Endodermal cell (in vitro differentiated cells): ENCODE data around the gene KLHDC3. TPM values are rescaled to one million over a fixed set of nuclear protein-coding genes. Genes with fewer than 3 reads are reported as not detected.

ENCODE experiments used
- DNase-seq: peaks from one replicate; pipeline ENCODE4 v3.0.0-alpha.2; 2017
- H3K27ac ChIP-seq: 2 replicates; pipeline ENCODE4 v1.5.1; 2013; ENCODE audit warnings: mild to moderate bottlenecking, low read depth, low read length, moderate library complexity
- H3K27me3 ChIP-seq: 2 replicates; pipeline ENCODE4 v1.6.1; 2013; ENCODE audit warnings: mild to moderate bottlenecking, low read length, moderate library complexity; ENCODE audit not compliant: insufficient read depth, control insufficient read depth, poor library complexity, severe bottlenecking
- H3K36me3 ChIP-seq: 2 replicates; pipeline ENCODE4 v1.7.0; 2013; ENCODE audit warnings: mild to moderate bottlenecking, low read length, moderate library complexity; ENCODE audit not compliant: control insufficient read depth, insufficient read depth
- H3K4me1 ChIP-seq: one replicate; pipeline ENCODE4 v1.7.0; 2013; ENCODE audit warnings: low read length; ENCODE audit not compliant: control insufficient read depth, insufficient read depth
- H3K4me3 ChIP-seq: 2 replicates; pipeline ENCODE4 v1.5.1; 2013; ENCODE audit warnings: mild to moderate bottlenecking, low read length, moderate library complexity
- H3K9ac ChIP-seq: 2 replicates; pipeline ENCODE4 v1.6.1; 2013; ENCODE audit warnings: mild to moderate bottlenecking, low read length, moderate library complexity; ENCODE audit not compliant: poor library complexity, severe bottlenecking; ENCODE audit errors: extremely low read depth
- H3K9me3 ChIP-seq: 2 replicates; pipeline ENCODE4 v1.6.1; 2013; ENCODE audit warnings: mild to moderate bottlenecking, low read length, moderate library complexity; ENCODE audit not compliant: control insufficient read depth
- H3K27ac Mint-ChIP-seq: 2 replicates; pipeline ENCODE4 v1.8.0; 2020; ENCODE audit warnings: mixed read lengths
- H3K27me3 Mint-ChIP-seq: 2 replicates; pipeline ENCODE4 v1.8.0; 2021; ENCODE audit warnings: mild to moderate bottlenecking, mixed read lengths; ENCODE audit not compliant: insufficient read depth
- H3K36me3 Mint-ChIP-seq: 2 replicates; pipeline ENCODE4 v1.8.0; 2020; ENCODE audit warnings: low read depth, mixed read lengths
- H3K4me1 Mint-ChIP-seq: 2 replicates; pipeline ENCODE4 v1.8.0; 2020; ENCODE audit warnings: mixed read lengths
- H3K4me3 Mint-ChIP-seq: 2 replicates; pipeline ENCODE4 v1.8.0; 2020; ENCODE audit warnings: mild to moderate bottlenecking, moderate library complexity, mixed read lengths
- H3K9me3 Mint-ChIP-seq: 2 replicates; pipeline ENCODE4 v1.8.0; 2020; ENCODE audit warnings: mild to moderate bottlenecking, mixed read lengths
- CTCF ChIP-seq: fragments of 200-600 bp; sonication (generic); conservative IDR thresholded peaks from 2 replicates; pipeline ENCODE4 v1.5.0; 2021; ENCODE audit warnings: antibody characterized with exemption, mild to moderate bottlenecking
- WGBS, 2 experiments: methylation state at CpG; one replicate each; pipeline versions ENCODE4 v1.1.5 to v1.1.7; 2013; ENCODE audit warnings: missing lambda C conversion rate in 2 of 2, mixed read lengths in 1 of 2; ENCODE audit not compliant: insufficient coverage in 1 of 2, insufficient read length in 1 of 2; 5-methylcytosine and 5-hydroxymethylcytosine counted together
- total RNA-seq, 2 donors: library from RNA; stranded (reverse); fragmentation: NEBNext Ultra II Directional in 1 of 2; extraction: Animal tissue kit (Norgen Biotek cat#: 25700) in 1 of 2; gene quantifications; 2 replicates in 1 of 2; 3 replicates in 1 of 2; pipeline ENCODE4 v1.2.1, GENCODE V29; 2021

KLHDC3 gene
- total RNA-seq, 2 donors from 2014 or later = 124 to 135 TPM

- Mint-ChIP-seq H3K4me3 (peak within 1 kb of the TSS; percentile 75), H3K36me3 (peaks cover 8% of the 10 kb centered on the region), H3K4me1 (peaks cover 40% of the 10 kb centered on the region), H3K27me3 (no peaks in the 10 kb centered on the region), H3K9me3 (no peaks in the 10 kb centered on the region), H3K27ac (peak within 1 kb of the TSS; percentile 96)
- Histone ChIP-seq H3K9ac (peak within 1 kb of the TSS; percentile 66), H3K4me3 (peak within 1 kb of the TSS; percentile 88), H3K27ac (peak within 1 kb of the TSS; percentile 75), H3K4me1 (peaks cover 9% of the 10 kb centered on the region), H3K27me3 (no peaks in the 10 kb centered on the region), H3K9me3 (no peaks in the 10 kb centered on the region), H3K36me3 (peaks cover 9% of the 10 kb centered on the region)
- TF ChIP-seq CTCF = no peak
- DNase-seq = peak; percentile 99
- 1 to 2% methylated on average over 23 to 57 of the region's 59 CpGs for WGBS, 2 experiments
These were observed 29.8 kb upstream of the KLHDC3 start, which contains the start of gene PPP2R5D for GRCh38 chr6:42984001-42984923. Gene PPP2R5D (plus strand): TSS chr6:42984570. CDS start chr6:42984678, 108 bp downstream.

- H3K36me3 ChIP-seq = peaks cover 16% of the 10 kb centered on the region
- H3K27ac ChIP-seq = no peak overlapping the region
- peak overlapping the region; percentile 88 for H3K4me3 ChIP-seq
- peaks cover 9% of the 10 kb centered on the region for H3K4me1 ChIP-seq
- H3K9ac ChIP-seq = peak overlapping the region; percentile 66
- Mint-ChIP-seq H3K9me3 (no peaks in the 10 kb centered on the region), H3K27me3 (no peaks in the 10 kb centered on the region), H3K4me3 (peak overlapping the region; percentile 75), H3K4me1 (peaks cover 33% of the 10 kb centered on the region), H3K27ac (peak overlapping the region; percentile 69), H3K36me3 (peaks cover 15% of the 10 kb centered on the region)
- no peak for TF ChIP-seq CTCF
- H3K27me3 ChIP-seq = no peaks in the 10 kb centered on the region
- H3K9me3 ChIP-seq = no peaks in the 10 kb centered on the region
- peak; percentile 76 for DNase-seq
- 19 to 20% methylated on average over 4 to 13 of the region's 13 CpGs for WGBS, 2 experiments
These were observed 29.0 kb upstream of the KLHDC3 start for GRCh38 chr6:42984924-42985475.

- no peaks in the 10 kb centered on the region for H3K27me3 ChIP-seq
- no peak overlapping the region for H3K27ac Mint-ChIP-seq
- H3K36me3 Mint-ChIP-seq = peaks cover 36% of the 10 kb centered on the region
- WGBS, 2 experiments = 89 to 93% methylated on average over 4 to 5 of the region's 5 CpGs
- DNase-seq = no peak
- H3K27me3 Mint-ChIP-seq = no peaks in the 10 kb centered on the region
- no peaks in the 10 kb centered on the region for H3K9me3 ChIP-seq
- peaks cover 33% of the 10 kb centered on the region for H3K4me1 Mint-ChIP-seq
- peaks cover 31% of the 10 kb centered on the region for H3K36me3 ChIP-seq
- no peak overlapping the region for H3K9ac ChIP-seq
- H3K4me3 ChIP-seq = peak overlapping the region; percentile 37
- no peak for TF ChIP-seq CTCF
- H3K4me1 ChIP-seq = peaks cover 9% of the 10 kb centered on the region
- no peaks in the 10 kb centered on the region for H3K9me3 Mint-ChIP-seq
- no peak overlapping the region for H3K27ac ChIP-seq
- H3K4me3 Mint-ChIP-seq = no peak overlapping the region
These were observed 26.3 kb upstream of the KLHDC3 start for GRCh38 chr6:42987533-42988451.
